GM11168 (cell line): Measurements from ENCODE around the gene CIZ1.

Experiments used
- in situ Hi-C: fragments of 300-500 bp; cut with MboI; formaldehyde crosslinking; loops from one replicate; pipeline ENCODE4 v1.12.0; 2022; ENCODE audit warnings: low sequenced_read_pairs; ENCODE audit not compliant: unreplicated experiment

The CIZ1 gene

DNA sequence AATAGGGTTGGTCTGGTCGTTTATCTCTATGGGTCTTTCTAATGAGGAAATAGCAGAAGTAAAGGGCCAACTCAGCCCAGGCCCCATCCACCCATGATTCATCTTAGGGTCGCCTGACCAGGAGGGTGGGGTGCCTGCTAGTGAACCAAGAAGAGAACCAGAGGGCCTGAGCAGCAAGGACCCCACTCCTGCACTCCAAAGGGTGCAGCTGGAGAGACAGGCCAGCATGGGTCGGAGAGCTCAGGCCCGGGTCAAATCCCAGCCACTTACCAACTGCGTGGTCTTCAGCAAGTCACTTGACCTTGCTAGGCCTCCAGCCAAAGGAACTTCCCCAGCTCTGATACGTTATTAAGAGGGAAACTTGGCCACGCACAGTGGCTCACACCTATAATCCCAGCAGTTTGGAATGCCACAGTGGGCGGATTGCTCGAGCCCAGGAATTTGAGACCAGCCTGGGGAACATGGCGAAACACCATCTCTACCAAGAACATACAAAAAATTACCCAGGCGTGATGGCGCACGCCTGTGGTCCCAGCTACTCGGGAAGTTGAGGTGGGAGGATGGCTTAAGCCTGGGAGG lies 27.0 kb downstream of the CIZ1 start:
- in situ Hi-C loops, result no loop called here

DNA sequence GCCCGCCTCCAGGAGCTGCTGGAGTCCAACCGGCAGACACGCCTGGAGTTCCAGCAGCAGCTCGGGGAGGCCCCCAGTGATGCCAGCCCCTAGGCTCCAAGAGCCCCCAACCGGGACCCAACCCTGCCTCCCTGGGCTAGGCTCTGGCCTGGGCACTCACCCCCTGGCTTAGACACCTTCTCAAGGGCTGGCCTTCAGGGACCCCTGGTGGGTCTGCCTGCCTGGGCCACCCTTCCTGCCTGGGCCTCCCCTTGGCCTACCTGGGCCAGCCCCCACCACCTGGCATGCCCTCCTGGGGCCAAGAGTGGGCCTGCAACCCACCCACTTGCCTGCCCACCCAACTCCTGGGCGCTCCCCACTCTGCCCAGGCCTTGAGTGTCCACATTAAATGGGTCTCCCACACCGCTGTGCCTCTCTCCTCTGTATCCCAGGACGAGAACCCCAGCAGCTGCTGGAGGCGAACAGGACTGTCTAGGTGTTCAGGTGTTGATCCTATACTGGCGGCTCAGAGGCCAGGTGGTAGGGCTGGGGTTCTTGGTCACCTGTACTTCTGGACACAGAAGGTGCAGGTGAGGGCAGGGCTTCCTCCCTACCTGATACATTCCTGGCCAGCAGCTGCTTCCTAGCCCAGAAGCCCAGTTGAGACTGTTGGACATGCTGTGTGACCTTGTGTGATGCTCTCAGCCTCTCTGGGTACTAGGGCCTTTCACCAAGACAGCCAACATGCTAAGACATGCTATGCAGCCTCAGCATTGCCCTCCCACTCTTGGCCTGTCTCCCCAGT lies 27.7 kb downstream of the CIZ1 start:
- in situ Hi-C loops, result no loop called here

DNA sequence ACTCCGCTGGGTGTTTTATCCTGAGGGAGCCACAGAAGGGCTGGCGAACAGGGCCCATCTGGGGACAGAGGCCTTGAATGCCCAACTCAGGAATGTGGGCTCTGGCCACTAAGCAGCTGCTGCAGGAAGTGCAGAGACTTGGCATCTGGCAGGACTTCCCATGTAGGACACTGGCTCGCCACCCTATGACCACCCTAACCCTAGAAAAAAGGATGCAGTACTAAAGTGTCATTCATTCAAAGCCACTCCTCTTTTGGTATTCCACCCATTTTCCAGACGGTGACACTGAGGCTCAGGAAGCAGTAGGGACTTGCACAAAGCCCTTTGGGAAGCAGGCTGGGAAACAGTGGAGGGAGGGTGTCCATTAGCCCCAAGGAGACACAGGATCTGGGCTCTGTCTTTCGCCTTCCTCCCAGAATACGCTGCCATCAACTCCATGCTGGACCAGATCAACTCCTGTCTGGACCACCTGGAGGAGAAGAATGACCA lies 28.3 kb downstream of the CIZ1 start:
- in situ Hi-C loops, result no loop called here

DNA sequence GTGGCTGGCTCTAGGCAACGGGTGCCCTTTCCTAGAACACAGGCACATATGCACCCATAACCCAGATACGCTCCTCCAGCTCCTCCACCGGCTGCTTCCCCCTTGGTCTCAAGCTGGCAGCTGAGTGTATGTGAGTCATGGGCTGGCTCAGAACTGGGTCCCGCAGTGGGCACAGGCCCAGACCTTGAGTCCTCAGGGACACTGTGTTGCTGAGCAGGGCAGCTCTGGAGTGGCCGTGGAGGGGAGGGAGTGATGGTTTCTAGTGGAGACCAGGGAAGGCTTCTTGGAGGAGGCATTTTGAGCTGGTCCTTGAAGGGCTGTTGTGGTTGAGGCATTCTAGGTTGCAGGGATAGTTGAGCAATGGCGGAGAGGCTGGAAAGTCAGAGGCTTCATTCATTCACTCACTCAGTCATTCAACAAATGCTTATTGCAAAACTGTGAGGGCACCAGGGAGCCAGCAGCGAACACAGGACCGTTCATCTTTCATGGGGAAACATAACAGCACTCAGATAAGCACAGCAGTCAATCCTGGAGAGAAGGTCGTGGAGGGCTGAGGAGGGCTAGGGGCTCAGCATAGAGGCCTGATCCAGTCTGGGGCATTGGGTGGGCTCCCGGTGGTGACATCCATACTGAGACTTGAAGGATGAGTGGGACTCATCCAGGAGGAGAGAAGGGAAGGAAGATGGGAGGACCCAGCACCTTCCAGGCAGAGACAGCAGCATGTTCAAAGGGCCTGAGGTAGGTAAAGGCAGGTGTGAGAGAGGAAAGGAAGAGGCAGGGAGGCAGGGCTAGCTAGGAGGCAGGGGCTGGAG lies 29.0 kb downstream of the CIZ1 start:
- in situ Hi-C loops, result no loop called here

DNA sequence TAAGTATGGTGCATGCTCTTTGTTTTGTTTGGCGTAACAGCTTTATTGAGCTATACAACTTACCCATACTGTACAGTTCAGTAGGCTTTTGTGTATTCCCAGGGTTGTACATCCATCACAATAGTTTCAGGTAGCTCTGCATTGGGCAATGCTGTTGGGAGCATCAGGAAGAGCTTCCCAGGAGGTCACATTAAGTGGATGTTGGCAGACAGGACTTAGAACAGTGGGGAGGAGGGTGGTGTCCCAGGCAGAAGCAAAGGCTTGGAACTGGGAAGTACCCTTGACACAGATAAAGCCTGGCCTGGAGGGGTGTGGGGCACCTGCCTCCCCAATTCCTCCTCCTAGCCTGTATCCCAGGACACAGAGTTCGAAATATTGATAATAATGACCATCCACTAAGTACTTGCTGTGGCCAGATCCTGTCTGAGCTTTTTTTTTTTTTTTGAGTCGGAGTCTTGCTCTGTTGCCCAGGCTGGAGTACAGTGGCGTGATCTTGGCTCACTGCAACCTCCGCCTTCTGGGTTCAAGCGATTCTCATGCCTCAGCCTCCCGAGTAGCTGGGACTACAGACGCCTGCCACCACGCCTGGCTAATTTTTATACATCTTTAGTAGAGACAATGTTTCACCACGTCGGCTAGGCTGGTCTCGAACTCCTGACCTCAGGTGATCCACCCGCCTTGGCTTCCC lies 30.0 kb downstream of the CIZ1 start:
- in situ Hi-C loops, result no loop called here

DNA sequence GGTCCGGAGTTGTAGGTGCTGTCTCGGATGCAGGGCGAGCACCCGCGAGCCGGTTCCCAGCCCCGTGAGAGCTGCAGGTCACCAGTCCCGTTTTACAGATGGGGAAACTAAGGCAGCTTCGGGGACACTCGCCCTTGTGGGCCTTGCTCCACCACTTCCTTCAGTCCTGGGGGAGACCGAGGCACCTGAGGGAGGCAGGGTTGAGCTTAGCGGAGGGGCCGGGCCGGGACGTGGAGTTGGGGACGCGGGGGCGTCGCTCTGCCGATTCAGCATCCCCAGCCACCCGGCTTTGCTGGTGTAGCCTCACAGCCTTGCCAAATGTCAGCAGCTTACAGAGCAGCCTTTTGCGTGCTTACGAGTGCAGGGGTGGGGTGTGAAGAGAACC lies 30.8 kb downstream of the CIZ1 start:
- in situ Hi-C loops, result no loop called here

DNA sequence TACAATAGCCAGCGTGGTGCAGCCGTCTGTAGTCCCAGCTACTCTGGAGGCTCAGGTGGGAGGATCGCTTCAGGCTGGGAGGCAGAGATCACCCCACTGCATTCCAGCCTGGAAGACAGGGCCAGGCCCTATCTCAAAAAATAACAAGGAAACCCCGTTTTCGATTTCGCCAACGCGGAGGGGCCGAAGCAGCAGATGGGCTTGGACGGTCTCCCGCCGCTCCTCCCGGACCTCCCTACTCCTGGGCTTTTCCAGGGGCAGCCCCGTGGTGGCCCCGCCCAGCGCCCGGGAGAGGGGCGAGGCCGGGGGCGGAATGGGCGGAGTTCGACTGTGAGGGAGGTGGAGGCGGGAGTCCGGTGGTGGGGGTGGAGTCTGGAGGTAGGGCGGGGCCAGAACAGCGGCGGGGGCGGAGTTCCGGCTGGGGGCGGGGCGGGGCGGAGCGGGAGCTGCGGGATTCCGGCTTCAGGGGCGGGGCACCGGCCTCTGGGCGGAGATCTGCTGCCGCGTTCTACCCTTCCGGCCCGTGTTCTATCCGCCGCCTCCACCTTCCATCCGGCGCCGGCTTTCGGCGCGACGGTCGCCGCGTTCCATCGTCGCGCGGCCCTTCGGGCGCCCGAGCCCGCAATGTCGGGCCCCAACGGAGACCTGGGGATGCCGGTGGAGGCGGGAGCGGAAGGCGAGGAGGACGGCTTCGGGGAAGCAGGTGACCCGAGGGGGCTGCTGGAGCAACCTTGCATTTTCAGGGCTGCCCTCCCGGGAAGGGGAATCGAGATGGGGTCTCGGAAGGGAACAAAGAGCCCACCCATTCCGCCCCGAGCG lies 31.4 kb downstream of the CIZ1 start, which contains the start of gene BBLN:
TSS of gene BBLN (plus strand) at position 482 of the 819 bp plus-strand sequence. CDS start at position 625, 143 bp downstream.
- in situ Hi-C loops, result no loop called here

DNA sequence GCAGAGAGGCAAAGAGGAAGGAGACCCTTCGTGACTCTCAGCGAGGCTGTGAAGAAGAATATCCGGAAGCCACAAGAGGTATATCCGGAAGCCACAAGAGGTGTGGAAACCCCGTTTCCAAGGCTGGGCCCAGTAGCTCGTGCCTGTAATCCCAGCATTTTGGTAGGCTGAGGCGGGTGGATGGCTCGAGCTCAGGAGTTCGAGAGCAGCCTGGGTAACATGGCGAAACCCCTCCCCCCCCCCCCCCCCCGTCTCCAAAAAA lies 31.9 kb downstream of the CIZ1 start:
- in situ Hi-C loops, result no loop called here

DNA sequence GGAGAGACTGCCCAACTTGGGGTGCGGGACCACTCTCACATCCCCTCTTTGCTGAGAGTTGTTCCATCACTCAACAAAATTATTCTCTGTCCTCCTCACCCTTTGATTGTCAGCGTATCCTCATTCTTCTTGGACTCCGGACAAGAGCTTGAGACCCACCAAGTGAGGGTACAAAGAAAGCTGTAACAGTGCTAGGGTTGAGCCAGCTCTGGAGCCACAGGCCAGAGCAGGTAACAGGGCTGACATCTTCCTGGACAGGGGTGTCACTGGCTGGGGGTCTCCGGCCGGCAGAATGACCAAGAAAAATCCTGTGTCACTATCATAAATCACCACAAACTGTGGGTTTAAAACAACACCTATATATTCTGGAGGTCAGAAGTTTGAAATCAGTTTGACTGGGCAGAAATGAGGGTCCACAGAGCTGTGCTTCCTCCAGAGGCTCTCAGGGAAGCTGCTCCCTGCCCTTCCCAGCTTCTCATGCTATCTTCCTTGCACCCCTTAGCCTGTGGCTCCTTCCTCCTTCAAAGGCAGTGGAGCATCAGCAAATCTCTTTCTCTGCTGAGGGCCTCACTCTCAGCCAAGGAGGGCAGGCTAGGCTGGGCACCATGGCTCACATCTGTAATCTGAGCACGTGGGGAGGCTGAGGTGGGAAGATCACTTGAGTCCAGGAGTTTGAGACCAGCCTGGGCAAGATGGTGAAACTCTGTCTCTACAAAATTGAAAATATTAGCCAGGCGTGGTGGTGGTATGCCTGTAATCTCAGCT lies 35.5 kb downstream of the CIZ1 start:
- in situ Hi-C loops, result no loop called here

DNA sequence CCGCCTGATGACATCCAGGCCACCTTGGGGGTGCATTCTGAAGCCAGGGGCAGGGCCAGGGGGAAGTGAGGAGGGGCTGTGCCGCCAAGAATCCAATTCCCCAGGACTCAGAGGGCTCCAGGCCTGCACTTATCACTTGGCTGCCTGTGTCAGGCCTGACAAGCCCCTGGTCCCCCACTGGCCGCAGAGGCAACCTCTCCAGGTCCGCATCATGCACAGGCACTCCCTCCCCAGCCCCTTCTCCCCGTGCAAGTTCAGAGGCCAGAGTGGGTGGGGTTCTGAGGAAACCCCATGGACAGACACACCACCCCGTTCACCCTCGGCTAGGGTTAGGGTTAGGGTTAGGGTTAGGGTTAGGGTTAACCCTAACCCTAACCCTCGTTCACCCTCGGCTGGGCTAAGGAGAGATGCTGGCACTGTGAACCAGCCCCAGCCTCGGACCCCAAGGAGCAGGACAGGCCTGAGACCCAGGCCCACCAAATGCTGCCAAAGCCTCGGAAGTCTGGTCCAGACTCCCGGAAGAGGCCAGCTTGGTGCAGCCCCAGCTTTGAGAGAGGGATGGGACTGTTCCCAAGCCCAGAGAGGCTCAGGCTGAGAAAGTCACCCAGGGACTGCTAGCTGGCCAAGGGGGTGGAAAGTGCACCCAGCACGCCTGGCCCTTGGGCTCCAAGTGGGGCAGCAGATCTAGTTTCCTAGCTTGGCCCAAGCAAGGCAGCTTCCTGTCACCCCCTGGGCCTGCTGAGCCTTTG lies 37.3 kb downstream of the CIZ1 start:
- in situ Hi-C loops, result no loop called here

DNA sequence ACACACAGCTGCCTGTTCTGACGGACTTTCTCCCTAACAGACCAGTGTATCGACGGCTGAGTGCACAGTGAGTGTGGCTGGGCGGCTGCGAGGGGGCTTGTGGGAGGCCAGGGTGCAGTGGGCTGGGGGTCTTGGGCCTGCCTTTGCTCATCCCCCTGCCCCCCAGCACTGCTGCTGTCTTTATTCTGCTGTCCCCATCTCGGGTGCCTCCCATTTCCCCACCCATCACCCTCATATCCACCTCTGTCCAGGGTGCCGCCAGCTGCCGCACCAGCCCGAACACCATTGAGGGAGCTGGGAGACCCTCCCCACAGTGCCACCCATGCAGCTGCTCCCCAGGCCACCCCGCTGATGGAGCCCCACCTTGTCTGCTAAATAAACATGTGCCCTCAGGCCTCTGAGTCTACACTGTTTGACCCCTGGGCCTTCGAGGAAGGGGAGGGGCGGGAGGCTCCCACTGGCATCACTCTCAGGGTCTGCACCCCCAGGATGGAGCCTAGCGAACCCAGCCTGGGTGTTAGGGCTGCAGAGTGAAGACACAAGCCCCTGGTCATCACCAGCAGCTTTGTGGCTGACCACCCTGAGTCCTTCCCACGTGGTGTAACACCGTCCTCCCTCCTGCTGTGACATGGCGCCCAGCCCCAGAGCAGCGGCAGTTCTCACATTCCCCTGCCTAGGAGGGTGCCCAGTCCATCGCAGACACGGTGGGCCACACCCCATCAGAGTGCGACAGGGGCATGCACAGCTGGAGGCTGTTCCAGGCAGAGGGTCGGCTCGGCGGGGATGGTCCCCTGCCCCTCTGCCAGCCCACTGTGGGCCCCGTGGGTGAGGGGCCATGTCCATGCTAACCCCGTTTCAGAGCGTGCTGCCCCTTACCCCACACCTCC lies 38.1 kb downstream of the CIZ1 start:
- in situ Hi-C loops, result no loop called here

DNA sequence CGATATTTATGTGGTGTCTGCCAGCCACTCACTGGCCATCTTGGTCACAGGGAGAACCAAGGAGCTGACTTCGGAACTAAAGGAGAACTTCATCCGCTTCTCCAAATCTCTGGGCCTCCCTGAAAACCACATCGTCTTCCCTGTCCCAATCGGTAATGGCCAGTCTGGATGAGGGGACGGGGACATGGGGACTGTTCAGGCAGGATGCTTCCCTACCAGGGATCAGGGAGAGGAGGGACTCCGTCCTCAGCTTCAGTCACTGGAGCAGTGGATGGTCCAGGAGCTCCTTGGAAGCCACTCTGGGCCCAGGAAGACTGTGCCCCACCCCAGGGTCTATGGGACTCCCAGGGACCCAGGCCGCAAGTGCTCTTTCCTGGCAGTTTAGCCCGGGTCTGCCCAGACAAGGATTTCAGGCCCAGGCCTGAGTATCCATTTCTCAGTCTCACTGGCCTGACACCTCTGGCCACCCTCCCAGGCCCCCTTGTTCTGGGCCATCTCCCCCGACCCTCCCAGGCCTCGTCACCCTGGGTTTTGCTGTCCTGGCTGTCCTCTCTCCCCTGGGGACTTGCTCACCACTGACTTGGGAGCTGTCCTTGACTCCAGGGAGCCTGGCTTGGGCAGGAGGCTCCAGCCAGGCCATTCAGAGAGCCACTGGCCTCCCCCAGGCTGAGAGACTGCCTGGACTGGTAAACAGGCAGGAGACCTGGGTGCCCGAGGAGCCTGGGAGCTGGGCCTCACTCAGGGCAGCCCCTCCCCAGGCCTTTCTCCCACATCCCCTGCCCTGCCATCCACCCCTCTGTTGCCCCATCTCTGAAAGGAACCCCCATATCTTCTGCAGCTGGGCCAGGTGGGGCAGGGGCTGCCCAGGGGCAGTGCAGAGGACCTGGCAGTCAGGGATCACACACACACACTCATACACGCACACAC lies 39.0 kb downstream of the CIZ1 start:
- in situ Hi-C loops, result no loop called here

DNA sequence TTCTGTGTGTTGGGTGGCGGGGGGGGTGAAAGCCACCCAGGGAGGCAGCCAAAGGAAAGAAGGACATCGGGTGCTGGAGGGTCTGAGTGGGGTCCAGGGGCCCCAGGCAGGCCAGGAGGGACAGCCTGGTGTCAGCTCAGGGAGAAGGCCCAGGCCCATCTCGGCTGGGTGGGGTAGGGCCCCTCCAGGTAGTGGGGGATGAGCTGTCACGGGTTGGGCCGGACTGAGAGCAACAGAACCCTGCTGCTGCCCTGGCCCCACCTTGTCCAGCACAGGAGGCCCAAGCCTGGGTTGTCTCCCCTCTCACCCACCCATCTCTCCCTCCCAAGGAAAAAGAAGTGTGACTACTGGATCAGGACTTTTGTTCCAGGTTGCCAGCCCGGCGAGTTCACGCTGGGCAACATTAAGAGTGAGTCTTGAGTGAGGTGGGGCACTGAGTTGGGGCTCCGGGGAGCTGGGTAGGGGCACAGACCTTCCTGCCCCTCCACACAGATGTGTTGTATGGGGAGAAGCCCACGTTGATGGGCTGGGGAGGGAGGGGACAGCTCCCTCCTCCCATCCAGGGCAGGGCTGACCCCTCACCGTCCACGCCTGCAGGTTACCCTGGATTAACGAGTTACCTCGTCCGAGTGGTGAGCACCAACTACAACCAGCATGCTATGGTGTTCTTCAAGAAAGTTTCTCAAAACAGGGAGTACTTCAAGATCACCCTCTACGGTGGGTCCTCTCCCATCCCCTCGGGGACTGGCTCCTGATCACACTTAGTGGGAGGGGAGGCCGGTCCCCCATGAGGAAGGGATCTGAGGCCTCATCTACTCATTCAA lies 39.9 kb downstream of the CIZ1 start:
- in situ Hi-C loops, result no loop called here

DNA sequence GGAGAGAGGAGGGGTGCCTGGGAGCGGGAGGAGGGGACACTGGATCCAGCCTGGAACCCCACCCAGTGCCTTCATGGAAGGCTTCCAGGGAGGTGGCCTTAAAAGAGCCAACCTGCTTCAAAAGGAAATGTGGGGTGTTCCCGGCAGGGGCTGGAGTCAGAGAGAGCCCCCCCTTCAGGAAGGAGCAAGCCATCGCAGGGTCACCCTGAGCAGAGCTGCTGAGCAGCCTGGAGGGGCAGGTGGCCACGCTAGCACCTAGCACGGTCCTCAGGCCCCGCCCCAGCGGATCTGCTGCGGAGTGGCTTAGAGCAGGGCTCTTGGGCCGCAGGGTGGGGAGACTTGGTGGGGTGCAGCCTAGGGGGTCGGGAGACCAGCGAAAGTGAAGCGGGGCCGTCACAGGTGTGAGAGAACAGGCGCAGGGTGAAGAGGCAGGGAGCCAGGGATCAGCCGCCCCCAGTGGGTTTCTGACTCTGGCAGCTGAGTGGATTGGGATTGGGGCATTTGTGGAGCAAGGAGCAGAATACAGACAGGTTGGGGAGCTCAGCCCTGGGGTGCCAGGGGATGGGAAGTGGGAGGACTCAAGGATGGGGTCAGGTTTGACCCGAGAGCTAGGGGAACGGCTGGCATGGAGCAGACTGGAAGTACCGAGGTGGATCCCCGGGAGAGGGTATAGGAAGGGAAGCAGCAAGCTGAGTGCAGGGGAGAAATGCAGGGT lies 40.6 kb downstream of the CIZ1 start:
- in situ Hi-C loops, result no loop called here

DNA sequence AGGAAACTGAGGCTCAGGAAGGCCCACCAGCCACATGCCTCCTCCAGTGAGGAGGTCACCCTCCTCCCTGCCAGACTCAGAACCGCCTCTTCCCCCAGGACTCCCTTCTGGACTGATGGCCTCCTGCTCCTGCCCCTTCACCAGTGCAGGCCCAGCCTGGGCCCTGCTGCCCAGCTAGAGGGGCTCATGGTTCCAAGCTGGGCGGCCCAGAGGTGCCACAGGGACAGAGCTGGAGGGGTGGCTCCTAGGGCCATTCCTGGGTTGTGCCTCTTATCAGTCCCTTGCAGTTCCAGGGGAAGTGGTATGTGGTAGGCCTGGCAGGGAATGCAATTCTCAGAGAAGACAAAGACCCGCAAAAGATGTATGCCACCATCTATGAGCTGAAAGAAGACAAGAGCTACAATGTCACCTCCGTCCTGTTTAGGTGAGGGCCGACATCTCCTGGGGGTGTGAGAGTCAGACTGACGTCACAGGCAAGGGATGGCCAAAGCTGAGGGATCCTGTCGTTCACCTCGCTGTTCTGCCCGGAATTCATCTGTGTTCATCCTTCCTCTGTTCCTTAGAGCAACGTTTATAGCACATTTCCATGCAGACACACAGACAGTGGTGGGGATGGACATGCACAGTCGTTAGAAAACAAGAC lies 41.3 kb downstream of the CIZ1 start:
- in situ Hi-C loops, result no loop called here
